Esophagus squamous epithelium (tissue), 4 donors: Measurements from ENCODE around the gene KIF17.

ENCODE experiments used
- POLR2A ChIP-seq, 4 donors: fragments of 450-650 bp; IDR thresholded peaks; one replicate each; pipeline ENCODE4 v1.6.1; 2017; ENCODE audit warnings: antibody characterized with exemption in 4 of 4, mild to moderate bottlenecking in 4 of 4, moderate library complexity in 3 of 4
- TF ChIP-seq, protein P1 (sequence below), 6 experiments: fragments of 450-650 bp in 4 of 6; fragments of 200-600 bp in 2 of 6; sonication (generic) in 2 of 6; IDR thresholded peaks; one replicate each; pipeline ENCODE4 v1.5.1; 2016 to 2019; ENCODE audit warnings: antibody characterized with exemption in 6 of 6, mild to moderate bottlenecking in 4 of 6, moderate library complexity in 4 of 6

DNA sequence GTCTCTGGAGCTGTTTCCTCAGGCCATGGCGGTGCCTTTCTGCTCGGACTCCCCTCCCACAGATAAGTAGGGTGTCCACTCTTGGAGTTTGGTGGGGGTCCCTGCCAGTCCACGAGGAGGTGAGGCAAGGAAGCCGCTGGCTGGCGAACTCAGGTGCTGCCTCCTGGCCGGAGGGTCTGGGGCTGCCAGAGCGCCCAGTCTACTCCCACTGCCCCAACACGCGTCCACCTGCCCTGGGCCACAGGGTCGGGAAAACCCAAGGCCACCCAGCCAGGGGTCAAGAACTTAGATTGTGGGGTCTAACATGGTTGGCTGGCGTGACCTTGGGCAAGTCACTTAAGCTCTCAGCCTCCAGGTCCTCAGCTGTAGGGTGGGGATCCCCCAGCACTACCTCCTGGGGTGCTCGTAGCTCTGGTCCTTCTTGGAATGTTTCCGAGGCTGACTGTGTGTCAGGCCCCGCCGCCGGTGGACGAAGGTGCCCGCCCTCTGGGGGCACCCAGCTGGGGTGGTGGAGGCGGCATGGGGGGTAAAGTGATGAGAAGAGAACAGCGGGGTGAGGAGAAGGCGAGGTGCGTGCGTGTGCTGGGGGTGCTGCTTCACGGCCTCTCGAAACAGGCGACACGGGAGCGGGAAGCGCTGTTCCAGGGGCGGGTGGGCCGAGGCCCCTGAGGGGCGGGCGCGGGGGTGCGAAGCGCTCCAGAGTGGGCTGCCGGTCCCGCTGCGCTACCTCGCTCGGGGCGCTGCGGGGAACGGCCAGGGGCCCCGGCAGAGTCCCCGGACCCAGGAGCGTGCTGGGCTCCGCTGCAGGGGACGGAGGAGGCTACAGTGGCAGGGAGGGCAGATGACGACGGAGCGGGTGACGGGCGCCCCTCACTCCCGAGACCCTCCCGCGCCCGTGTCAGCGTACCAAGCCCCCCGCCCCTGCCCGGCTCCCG lies 13.5 kb upstream of the KIF17 start:
- TF ChIP-seq, protein P1, sequence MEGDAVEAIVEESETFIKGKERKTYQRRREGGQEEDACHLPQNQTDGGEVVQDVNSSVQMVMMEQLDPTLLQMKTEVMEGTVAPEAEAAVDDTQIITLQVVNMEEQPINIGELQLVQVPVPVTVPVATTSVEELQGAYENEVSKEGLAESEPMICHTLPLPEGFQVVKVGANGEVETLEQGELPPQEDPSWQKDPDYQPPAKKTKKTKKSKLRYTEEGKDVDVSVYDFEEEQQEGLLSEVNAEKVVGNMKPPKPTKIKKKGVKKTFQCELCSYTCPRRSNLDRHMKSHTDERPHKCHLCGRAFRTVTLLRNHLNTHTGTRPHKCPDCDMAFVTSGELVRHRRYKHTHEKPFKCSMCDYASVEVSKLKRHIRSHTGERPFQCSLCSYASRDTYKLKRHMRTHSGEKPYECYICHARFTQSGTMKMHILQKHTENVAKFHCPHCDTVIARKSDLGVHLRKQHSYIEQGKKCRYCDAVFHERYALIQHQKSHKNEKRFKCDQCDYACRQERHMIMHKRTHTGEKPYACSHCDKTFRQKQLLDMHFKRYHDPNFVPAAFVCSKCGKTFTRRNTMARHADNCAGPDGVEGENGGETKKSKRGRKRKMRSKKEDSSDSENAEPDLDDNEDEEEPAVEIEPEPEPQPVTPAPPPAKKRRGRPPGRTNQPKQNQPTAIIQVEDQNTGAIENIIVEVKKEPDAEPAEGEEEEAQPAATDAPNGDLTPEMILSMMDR (IDR thresholded peaks at IDR 0.05), result no peak
- no peak for TF ChIP-seq POLR2A (IDR thresholded peaks at IDR 0.05)
